Stimulated activated CD4-positive, alpha-beta T cell treated with anti-CD3 and anti-CD28 coated beads, TNF-alpha, amount 100 ng/mL, for 1 hour (primary cell): Measurements from ENCODE around the gene PRPF18.

Source experiments
- DNase-seq, 3 donors: peaks; one replicate each; pipeline ENCODE4 v3.0.0-alpha.2; 2020; ENCODE audit warnings: low read depth in 3 of 3, low spot score in 1 of 3

PRPF18 gene

DNA sequence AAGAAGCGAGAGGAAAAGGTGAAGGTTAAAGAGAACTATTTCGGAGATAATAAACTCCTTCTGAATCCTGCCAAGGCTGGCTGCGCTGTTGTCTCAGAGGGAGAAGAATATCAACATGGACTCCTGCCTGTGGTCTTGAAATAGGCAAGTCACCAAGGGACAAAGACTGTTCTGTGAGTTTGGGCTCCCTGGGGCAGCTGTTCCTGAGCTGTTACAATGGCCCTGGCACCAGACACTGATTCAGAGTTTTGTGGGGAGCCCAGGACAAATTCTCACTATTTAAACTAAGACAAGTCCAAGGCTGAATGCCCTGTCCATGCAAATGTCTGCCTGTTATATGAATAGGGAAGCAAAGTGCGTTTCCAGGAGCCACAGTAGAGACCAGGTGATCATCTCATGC is 81.4 kb downstream of the PRPF18 start:
- no peak for DNase-seq

GRCh38 chr10:13669182-13669855 is 82.6 kb downstream of the PRPF18 start:
- no peak for DNase-seq

DNA sequence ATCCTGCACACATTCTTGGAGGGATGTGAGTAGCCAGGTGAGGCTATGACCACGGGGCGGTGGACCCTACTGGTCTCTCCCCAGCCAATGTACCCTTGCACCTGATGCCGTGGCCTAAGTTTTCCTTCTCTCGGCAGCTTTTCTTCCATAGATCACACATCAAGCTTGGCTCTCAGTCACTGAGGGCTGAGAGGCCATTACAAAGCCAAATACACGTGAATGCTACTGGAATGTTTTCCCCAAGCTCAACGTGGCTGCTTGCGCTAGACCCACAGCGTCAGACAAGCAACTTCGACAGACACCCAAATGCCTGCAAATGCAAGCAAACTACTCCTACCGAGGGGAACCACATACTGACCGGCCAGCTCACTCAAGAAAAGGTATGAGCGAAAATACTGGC is 83.1 kb downstream of the PRPF18 start:
- DNase-seq: no peak

DNA sequence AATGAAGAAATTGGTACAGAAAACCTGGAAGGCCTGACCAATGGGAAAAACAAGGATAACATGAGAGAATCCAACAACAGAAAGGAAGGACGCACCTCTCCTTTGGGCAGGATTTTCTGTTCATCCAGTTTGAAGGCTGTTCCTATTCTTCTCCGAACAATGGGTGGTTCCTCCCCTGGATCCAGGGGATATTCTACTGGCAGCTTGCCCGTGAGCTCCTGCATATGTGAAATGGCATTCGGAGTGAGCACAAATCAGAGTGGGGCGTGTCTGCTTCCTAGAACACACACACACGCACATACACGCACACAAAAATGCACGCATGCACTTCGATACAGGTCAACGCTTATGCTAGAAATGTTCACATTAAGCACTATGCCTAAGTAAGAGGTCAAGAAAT is 83.5 kb downstream of the PRPF18 start:
- DNase-seq: no peak

DNA sequence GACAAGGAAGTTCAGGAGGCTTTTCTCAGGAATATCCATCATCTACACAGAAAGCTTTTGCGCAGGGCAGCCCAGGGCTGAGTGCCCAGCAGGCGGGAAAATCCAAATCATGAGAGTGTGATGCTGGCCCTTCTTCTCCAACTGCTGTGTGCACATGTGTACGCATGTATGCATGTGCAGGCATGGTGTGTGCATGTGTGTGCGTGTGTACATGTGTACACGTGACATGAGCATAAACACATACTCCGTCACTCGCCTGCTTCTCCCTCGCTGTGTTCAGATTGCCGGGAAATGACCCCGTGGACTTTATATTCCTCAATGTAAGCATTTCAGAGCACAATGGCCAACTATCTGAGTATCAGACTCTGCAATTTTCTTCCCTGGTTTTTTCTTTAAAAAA is 85.1 kb downstream of the PRPF18 start:
- no peak for DNase-seq

- no peak for DNase-seq
These were observed 85.8 kb downstream of the PRPF18 start for GRCh38 chr10:13672548-13672947.

DNA sequence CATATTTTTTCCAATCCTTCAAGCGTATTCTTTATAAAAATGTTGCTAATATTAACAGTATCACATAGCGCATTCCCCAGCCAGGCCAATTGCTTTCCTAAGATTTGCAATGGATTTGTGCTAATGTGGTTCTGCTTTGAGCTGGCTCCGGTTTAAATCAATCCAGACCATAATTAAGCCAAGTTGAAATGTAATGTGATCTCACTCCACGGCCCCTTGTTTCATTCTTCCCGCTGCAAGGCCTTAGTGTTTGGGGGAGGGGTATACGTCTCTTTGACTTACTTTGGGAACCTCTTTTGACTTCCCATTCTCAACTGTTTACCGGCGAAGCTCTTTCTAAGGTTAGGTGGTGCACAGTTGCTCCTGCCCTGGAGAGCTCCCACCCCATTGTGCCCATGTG is 86.4 kb downstream of the PRPF18 start:
- no peak for DNase-seq

DNA sequence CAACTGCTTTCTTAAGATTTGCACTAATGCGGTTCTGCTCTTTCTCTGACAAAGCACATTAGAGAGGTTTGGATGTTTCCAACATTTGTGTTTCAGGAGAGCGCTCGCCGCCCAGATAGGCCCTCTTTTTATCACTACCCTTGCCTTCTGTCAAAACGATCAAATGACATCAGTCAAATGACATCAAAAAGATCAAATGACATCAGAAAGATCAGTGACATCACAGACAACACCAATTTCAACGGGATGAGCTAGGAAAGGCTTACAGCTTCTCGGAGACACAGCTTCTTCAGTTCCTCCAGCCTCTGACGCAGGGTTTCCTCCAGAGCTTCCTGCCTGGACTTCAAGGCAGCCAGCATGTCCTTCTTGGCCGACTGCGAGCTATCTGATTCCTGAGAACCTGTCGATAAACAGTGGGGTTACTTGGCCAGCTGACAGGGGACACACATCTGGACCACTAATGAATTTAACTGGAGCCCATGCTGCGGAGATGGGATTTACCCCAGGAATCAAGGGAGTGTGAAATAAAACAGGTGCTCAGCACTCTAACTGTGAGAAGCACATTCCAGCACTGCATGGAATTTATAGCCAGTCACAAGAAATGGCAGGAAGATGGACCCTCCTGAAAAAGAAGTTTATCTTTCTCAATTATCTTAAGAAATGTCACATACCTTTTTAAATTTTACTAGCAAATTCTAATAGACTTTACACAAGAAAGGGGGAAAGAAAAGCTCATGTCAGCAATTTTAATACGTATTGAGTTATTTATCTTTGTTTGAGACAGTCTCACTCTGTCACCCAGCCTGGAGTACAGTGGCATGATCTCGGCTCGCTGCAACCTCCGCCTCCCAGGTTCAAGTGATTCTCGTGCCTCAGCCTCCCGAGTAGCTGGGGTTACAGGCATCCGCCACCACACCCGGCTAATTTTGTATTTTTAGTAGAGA is 88.2 kb downstream of the PRPF18 start:
- no peak for DNase-seq

- no peak for DNase-seq
These were observed 91.5 kb downstream of the PRPF18 start for GRCh38 chr10:13678101-13678843.
